Stimulated activated memory B cell treated with anti-CD40 and anti-IgM and Interleukin-4, amounts not matched to agents 10 μg/mL and 1 μg/mL and 100 μg/mL, for 72 hours (primary cell): ENCODE measurements around the gene SPRED2.

Experiments
- ATAC-seq: fragments of 150-1000 bp; cut with Tn5 transposase; 2 replicates; pipeline ENCODE4 v1.10.0; 2021
- H3K27ac Mint-ChIP-seq: one replicate; pipeline ENCODE4 v1.8.0; 2022; ENCODE audit warnings: mild to moderate bottlenecking, mixed read lengths
- H3K27me3 Mint-ChIP-seq: one replicate; pipeline ENCODE4 v1.8.0; 2022; ENCODE audit warnings: mixed read lengths
- H3K36me3 Mint-ChIP-seq: one replicate; pipeline ENCODE4 v1.8.0; 2022; ENCODE audit warnings: mixed read lengths
- H3K4me1 Mint-ChIP-seq: one replicate; pipeline ENCODE4 v1.8.0; 2022; ENCODE audit warnings: mixed read lengths
- H3K4me3 Mint-ChIP-seq: one replicate; pipeline ENCODE4 v1.8.0; 2022; ENCODE audit warnings: mild to moderate bottlenecking, moderate library complexity, mixed read lengths
- H3K9me3 Mint-ChIP-seq: one replicate; pipeline ENCODE4 v1.8.0; 2022; ENCODE audit warnings: mixed read lengths

SPRED2 gene

DNA sequence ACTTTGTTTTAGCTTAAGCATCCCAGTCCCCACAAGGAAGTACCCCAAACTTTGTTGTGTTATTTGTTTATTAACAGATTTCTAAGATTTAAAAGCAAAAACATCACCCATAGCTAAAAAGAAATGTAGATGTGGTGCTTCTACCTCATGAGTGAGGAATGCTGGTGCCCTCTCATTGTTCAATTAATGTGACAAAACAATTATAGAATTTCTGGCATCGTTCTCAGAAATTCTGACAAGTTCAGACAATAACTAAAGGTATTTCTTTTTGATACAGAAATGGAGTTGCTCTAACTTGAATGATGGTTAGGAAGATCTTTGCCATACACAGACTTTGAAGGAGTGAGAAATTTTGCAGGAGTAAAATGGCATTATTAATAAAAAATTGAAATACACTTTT is 42.9 kb downstream of the SPRED2 start:
- H3K27ac Mint-ChIP-seq: peak overlapping the region; percentile 75
- H3K4me1 Mint-ChIP-seq: peaks cover 61% of the 10 kb centered on the region
- no peaks in the 10 kb centered on the region for H3K9me3 Mint-ChIP-seq
- peaks cover 4% of the 10 kb centered on the region for H3K36me3 Mint-ChIP-seq
- no peak for ATAC-seq
- H3K4me3 Mint-ChIP-seq: no peak overlapping the region
- peaks cover 46% of the 10 kb centered on the region for H3K27me3 Mint-ChIP-seq

DNA sequence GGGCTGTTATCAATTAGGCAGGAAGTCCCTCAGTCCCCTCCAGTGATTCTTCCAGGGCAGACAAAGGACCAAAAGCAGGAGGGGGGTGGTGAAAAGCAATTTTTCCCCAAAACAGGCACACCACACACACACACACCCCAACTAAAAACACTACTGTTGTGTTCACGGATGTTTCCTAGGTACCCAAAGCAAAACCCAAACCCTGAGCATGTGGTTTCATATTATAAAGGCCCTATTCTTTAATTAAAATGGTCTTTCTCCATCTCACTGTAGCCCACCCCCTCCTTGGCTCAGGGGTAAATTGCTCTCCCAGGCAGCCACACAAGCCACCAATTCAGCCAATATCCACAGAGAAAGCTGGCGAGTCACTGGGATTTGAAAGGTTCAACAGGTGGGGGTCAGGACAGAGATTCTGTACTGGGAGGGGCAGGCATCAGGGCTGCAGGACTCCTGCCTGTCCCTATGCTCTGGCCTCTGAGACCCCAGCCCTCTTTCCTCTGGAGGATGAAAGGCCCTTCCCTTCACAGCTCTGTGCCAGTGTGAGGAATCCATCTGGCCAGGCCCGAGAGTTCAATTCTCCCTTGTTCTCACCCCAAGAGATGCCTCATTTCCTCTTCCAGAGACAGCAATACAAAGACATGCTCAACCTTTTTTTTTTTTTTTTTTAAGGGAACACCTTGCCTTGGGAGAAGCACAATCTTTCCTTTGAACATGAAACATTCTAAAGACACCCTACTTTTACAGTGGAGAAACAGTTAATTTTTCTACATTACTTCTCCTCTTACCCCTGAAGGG is 43.6 kb downstream of the SPRED2 start:
- peaks cover 4% of the 10 kb centered on the region for H3K36me3 Mint-ChIP-seq
- H3K27me3 Mint-ChIP-seq: peaks cover 40% of the 10 kb centered on the region
- no peak overlapping the region for H3K4me3 Mint-ChIP-seq
- peaks cover 61% of the 10 kb centered on the region for H3K4me1 Mint-ChIP-seq
- ATAC-seq: no peak
- H3K27ac Mint-ChIP-seq: peak overlapping the region; percentile 75
- no peaks in the 10 kb centered on the region for H3K9me3 Mint-ChIP-seq

DNA sequence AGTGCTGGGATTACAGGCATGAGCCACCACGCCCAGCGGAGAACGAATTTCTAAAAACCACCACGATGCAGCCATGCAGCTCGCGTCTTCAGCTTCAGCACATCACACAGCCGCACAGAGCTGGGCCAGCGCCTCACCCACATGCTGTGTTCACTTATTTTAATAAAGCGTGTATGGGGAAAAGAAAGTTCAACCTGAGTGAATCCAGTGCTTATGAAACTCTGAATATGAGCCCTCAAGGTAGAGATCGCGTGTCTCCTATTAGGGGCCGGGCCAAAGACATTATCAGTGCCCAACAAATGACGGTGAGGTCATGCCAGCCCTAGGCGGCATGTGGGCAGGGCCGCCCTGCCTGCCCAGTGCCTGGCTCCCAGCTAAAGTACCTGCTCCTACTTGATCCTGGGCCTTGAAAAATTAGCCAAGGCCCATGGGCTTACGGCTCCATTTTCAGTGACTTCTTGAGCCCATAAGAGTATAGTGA is 44.3 kb downstream of the SPRED2 start:
- H3K27ac Mint-ChIP-seq: peak overlapping the region; percentile 75
- H3K4me3 Mint-ChIP-seq: no peak overlapping the region
- H3K36me3 Mint-ChIP-seq: peaks cover 4% of the 10 kb centered on the region
- ATAC-seq: peak; percentile 75
- H3K27me3 Mint-ChIP-seq: peaks cover 33% of the 10 kb centered on the region
- no peaks in the 10 kb centered on the region for H3K9me3 Mint-ChIP-seq
- H3K4me1 Mint-ChIP-seq: peaks cover 61% of the 10 kb centered on the region

DNA sequence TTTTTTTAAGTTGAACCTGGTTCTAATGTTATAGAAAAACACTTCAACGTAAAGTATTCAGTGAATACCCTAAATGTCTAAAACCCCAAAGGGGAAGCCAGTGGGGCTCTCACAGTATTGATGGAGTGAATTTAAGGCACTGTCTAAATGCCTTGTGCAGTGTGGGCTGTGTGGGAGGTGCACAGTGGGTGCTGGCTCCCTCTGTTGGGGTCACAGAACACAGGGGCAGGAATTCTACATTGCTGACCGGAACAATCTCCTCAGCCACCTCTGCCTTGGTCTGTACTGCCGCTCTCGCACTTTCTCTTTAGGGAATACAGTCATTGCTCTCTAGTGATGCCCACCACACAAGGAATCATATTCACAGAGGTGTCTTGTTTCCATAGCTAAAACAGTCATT is 45.4 kb downstream of the SPRED2 start:
- no peak for ATAC-seq
- Mint-ChIP-seq H3K4me3 (no peak overlapping the region), H3K9me3 (no peaks in the 10 kb centered on the region), H3K4me1 (peaks cover 72% of the 10 kb centered on the region), H3K36me3 (peaks cover 4% of the 10 kb centered on the region), H3K27ac (no peak overlapping the region), H3K27me3 (peaks cover 22% of the 10 kb centered on the region)

DNA sequence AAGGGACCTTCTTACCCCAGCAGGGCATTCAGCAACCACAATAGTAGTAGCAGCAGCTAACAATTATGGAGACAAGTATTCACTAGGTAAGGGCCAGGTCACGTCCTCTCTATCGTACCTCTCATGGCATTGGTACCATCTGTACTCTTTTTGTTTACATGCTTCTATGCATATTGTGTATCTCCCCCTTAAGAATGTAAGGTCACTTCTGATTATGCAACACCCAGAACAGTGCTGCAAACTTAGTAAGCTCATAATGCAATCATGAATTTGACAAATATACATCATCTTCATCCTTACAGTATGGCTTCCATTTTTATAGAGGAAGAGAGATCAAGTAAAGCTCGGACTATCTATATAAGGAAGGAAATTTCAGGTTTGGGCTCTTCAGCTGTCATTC is 46.1 kb downstream of the SPRED2 start:
- Mint-ChIP-seq H3K4me3 (no peak overlapping the region), H3K4me1 (peaks cover 78% of the 10 kb centered on the region), H3K36me3 (peaks cover 4% of the 10 kb centered on the region), H3K27ac (no peak overlapping the region), H3K9me3 (no peaks in the 10 kb centered on the region), H3K27me3 (peaks cover 19% of the 10 kb centered on the region)
- ATAC-seq: no peak

DNA sequence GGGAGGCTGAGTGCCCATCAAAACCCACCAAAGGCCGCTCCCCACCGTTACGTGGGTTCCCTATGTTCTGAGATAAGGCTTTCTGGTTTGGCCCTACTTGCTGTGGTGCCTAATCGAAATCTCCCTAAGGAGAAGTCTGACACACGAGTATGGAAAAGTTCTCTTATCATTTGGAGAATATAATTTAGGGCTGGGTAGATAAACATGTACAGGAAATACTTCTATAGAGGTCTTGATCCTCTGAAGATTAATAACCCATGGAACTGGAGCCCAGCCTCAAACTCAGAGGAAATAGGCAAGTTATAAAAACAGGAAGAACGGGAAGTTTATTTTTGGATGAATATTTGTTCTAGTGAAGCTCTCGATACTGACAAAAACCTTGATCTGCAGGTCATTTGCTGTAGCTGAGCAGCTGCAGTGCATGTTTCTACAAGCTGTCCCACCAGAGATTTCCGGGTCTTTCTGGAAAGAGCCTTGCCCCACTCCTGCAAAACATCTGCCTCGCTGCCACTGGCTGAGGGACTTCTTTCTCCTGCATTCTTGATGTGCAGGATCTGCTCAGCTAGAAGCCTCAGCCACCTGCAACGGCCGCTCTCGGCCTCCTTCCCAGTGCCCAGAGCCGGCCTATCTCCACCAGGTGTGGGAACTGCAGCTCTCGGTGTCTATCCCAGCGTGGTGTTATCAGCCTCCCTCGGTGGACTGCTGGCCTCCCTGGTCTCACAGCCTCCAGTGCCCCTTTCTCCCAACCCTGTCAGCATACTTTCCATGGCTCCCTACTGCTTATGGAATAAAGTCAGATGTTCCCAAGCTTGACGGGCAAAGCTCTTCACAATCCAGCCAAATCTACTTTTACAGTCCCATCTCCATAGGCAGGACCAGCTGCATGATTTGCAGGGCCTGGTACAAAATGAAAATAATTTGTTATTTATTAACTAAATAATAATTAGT is 48.6 kb downstream of the SPRED2 start:
- Mint-ChIP-seq H3K27me3 (peaks cover 19% of the 10 kb centered on the region), H3K4me3 (no peak overlapping the region), H3K27ac (peak overlapping the region; percentile 28), H3K36me3 (peaks cover 4% of the 10 kb centered on the region), H3K4me1 (peaks cover 73% of the 10 kb centered on the region), H3K9me3 (no peaks in the 10 kb centered on the region)
- ATAC-seq: no peak

DNA sequence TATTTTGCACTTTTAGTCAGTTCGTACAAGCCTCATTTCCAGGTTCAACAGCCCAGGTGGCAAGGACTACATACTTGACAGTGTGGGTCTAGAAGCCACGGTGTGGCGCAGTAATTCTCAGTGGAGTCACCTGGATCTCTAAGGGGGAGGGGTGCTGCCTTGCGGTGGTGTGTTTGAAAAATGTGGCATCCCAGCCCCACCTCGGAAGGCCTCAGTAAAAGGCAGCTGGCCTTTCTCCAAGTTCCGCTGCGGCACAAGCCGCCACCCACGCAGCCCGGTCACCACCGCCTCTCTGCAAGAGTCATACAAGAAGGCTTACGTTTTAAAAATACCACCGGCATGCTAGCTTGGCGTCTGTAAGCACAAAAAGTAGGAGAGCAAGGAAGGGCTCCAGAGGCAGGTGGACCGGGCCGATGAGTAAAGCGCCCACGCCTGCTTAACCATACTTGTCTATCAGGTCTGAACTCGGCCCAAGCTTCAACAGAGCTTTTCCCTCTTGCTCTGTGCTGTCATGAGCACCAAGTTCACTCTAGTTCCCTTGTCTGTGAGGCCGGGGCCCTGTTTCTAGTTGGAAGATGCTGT is 49.5 kb downstream of the SPRED2 start:
- Mint-ChIP-seq H3K27me3 (peaks cover 20% of the 10 kb centered on the region), H3K36me3 (peaks cover 4% of the 10 kb centered on the region), H3K9me3 (no peaks in the 10 kb centered on the region), H3K27ac (peak overlapping the region; percentile 28), H3K4me3 (peak overlapping the region; percentile 3), H3K4me1 (peaks cover 65% of the 10 kb centered on the region)
- peak; percentile 82 for ATAC-seq

DNA sequence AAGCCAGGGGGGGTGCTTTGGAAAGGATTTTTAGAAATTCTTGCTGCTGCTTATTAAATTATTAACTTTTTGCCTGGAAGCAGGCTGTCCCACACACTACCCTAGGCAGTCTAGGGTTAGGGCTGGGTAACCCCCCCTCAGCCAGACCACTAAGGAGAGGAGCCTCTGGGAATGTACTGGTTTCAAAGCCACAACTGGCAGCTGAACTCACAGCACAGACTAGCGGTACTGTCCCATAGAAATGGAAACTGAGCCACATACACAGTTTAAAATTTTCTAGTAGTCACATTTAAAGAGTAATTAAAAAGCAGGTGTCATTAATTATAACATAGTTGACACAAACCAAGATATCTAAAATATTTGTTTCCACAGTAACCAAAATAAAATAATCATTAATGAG is 50.1 kb downstream of the SPRED2 start:
- ATAC-seq: no peak
- peak overlapping the region; percentile 28 for H3K27ac Mint-ChIP-seq
- no peaks in the 10 kb centered on the region for H3K9me3 Mint-ChIP-seq
- no peak overlapping the region for H3K4me3 Mint-ChIP-seq
- H3K36me3 Mint-ChIP-seq: peaks cover 4% of the 10 kb centered on the region
- H3K27me3 Mint-ChIP-seq: peaks cover 25% of the 10 kb centered on the region
- H3K4me1 Mint-ChIP-seq: peaks cover 69% of the 10 kb centered on the region

DNA sequence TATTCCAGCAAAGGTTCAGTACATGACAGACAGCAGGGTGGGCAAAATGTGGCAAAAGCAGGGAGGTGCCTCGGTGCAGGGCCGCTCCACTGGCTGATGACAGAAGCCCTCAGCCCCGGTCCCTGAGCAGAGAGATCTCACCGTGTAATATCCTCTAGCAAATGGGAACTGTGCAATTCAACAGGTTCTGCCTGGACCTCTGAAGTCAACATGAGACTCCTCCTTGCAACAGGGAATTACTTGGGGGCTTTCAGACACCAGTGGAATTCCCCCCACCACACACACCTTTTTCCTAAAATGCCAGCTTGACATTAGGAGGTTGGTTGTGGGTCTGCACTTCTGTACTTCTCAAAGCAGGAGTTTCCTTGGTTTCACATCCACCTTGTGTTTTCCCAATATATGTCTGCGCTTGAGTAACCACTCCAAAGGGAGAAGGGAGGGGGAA is 50.8 kb downstream of the SPRED2 start:
- Mint-ChIP-seq H3K4me1 (peaks cover 69% of the 10 kb centered on the region), H3K27ac (peak overlapping the region; percentile 28), H3K9me3 (no peaks in the 10 kb centered on the region), H3K36me3 (peaks cover 4% of the 10 kb centered on the region), H3K27me3 (peaks cover 32% of the 10 kb centered on the region), H3K4me3 (peak overlapping the region; percentile 11)
- peak; percentile 64 for ATAC-seq

DNA sequence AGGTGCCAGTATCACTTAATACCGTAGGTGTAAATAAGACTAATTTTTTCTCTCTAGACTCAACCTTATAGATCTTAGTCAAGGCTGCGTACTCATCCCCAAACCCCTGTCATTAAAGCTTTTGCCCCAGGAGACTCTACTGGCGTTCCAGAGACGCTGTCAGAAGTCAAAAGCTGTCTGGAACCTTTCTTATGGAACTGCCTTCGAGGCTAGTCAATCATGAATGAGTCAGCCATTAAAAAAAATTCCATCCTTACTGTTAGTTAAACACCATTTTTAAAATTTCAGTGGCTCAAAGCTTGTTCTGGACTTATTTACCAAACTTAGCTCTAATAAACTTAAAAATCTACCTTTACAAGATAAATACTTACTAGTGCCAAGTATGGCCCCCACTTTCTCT is 52.1 kb downstream of the SPRED2 start:
- Mint-ChIP-seq H3K4me1 (peaks cover 62% of the 10 kb centered on the region), H3K27me3 (peaks cover 33% of the 10 kb centered on the region), H3K36me3 (peaks cover 2% of the 10 kb centered on the region), H3K27ac (no peak overlapping the region), H3K4me3 (no peak overlapping the region), H3K9me3 (no peaks in the 10 kb centered on the region)
- ATAC-seq: no peak

DNA sequence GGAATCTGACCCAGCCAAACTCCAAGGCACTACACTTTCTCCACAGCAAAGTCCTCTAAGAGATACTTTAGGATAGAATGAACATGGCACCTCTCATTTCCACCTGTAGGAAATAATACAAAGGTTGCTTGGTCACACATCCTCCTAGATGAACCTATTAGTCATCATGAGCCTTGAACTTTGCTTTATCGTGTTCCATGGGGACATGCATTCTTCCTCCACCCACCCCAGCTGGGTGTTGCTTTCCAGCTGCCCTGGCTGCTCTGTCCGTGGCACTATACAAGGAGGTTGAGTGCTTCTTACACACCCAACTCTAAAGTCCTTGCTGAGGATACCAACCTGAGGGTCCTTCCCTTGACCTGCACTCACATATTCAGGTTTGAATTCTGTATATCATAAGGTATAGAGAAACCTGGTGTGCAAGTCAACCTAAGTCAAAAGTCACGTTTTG is 52.7 kb downstream of the SPRED2 start:
- peaks cover 57% of the 10 kb centered on the region for H3K4me1 Mint-ChIP-seq
- H3K4me3 Mint-ChIP-seq: no peak overlapping the region
- no peak for ATAC-seq
- H3K36me3 Mint-ChIP-seq: no peaks in the 10 kb centered on the region
- no peaks in the 10 kb centered on the region for H3K9me3 Mint-ChIP-seq
- H3K27ac Mint-ChIP-seq: no peak overlapping the region
- peaks cover 29% of the 10 kb centered on the region for H3K27me3 Mint-ChIP-seq

DNA sequence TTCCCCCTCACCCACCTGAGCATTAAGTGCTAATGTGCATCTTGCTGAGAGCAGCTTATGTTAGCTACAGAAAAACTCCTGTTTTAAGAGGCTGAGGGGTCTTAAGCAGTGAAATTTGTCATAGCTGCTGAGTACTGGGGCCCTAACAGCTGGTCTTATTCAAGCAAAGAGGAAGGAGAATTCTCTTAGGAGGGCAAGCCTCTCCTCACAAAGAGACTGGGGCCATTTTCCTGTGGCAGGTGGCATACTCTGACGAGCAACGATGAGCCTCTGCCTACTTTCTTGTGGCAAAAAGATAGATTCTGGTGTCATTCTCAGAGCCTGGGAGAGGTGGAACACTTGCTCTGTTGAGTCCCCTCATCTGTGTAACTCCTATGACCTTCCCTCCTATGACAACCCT is 53.2 kb downstream of the SPRED2 start:
- peaks cover 52% of the 10 kb centered on the region for H3K4me1 Mint-ChIP-seq
- peaks cover 29% of the 10 kb centered on the region for H3K27me3 Mint-ChIP-seq
- no peak overlapping the region for H3K4me3 Mint-ChIP-seq
- H3K9me3 Mint-ChIP-seq: no peaks in the 10 kb centered on the region
- no peak for ATAC-seq
- no peaks in the 10 kb centered on the region for H3K36me3 Mint-ChIP-seq
- no peak overlapping the region for H3K27ac Mint-ChIP-seq

DNA sequence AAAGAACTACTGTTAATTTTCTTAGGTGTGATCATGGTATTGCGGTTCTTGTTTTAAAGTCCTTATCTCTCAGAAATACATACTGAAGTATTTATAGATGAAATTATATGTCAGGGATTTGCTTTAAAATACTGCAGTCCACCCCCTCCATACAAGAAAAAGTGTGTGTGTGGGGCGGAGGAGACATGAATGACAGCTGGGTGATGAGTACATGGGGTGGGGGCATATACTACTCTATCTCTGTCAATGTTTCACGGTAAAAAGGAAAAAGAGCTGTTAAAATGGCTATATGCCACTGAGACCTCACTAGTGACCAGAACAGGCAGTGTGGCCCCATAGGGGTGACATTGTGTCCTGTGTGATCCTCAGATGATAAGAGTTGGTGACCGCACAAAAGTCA is 54.1 kb downstream of the SPRED2 start:
- Mint-ChIP-seq H3K36me3 (no peaks in the 10 kb centered on the region), H3K4me1 (peaks cover 42% of the 10 kb centered on the region)

DNA sequence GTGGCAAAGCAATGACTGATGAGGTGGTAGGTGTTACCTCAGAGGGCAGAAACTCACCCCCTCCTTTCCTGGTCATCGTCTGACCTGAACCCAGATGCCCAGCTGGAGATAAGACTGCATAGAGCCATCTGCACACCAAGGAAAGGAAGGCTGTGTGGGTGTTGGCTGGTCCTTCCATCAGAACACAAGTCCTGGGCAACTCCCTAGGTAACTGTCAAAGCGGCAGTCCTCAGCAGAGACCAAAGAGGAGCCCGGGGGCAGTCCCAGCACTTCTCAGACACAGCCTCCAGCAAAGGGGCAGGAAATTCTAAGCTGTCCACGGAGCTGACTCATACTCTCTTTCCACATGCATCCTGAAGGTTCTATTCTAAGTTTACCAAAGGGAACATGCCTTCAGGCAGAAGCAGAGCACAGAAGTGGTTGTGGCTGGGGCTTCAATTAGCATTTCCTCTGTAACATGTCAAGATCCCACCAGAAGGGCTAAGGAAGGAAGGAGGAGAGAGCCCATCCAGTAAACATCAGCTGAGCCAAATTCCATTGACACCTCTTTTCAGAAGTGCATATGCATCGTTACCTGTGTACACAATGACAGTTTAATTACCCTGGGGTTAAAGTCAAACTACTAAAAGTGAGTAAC is 54.7 kb downstream of the SPRED2 start:
- H3K4me3 Mint-ChIP-seq: no peak overlapping the region
- H3K36me3 Mint-ChIP-seq: no peaks in the 10 kb centered on the region
- peaks cover 36% of the 10 kb centered on the region for H3K4me1 Mint-ChIP-seq
- ATAC-seq: no peak
- H3K9me3 Mint-ChIP-seq: no peaks in the 10 kb centered on the region
- H3K27me3 Mint-ChIP-seq: peaks cover 39% of the 10 kb centered on the region
- no peak overlapping the region for H3K27ac Mint-ChIP-seq

More for the DNA sequence above, 54.1 kb downstream of the SPRED2 start:
- Mint-ChIP-seq H3K4me3 (no peak overlapping the region), H3K27ac (no peak overlapping the region), H3K27me3 (peaks cover 36% of the 10 kb centered on the region), H3K9me3 (no peaks in the 10 kb centered on the region)
- no peak for ATAC-seq

DNA sequence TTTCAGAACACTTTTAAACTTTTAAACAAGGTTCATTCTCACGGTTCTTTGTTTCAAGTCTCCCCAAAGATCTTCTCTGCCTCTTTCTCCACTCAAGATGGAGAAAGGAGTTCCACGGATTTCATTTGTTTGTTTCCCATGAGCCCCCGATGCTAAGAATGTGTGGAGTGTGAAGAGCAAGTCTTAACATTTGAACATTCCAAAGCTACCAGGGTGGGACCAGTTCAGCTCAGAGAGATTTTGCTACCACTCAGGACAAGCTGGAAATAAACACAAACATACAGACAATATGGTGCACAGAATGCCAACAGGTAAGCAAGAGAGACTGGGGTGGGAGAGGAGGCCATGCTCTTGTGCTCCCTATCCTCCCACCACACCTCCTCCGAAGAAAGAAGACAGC is 56.7 kb downstream of the SPRED2 start:
- H3K27me3 Mint-ChIP-seq: peaks cover 51% of the 10 kb centered on the region
- peaks cover 20% of the 10 kb centered on the region for H3K4me1 Mint-ChIP-seq
- no peaks in the 10 kb centered on the region for H3K36me3 Mint-ChIP-seq
- H3K27ac Mint-ChIP-seq: no peak overlapping the region
- ATAC-seq: no peak
- no peak overlapping the region for H3K4me3 Mint-ChIP-seq
- no peaks in the 10 kb centered on the region for H3K9me3 Mint-ChIP-seq
